Breast epithelium (tissue), 4 donors: ENCODE measurements around the gene PRDM16. TPM values are rescaled to one million over a fixed set of nuclear protein-coding genes. Genes with fewer than 3 reads are reported as not detected.

Source experiments
- DNase-seq, 2 donors: peaks; one replicate each; pipeline ENCODE4 v3.0.0-alpha.2; 2019; ENCODE audit warnings: low spot score in 2 of 2
- H3K27ac ChIP-seq, 2 donors: fragments of 200-600 bp; sonication (generic) in 1 of 2; one replicate each; pipeline ENCODE4 v1.5.1; 2016 to 2019; ENCODE audit warnings: mild to moderate bottlenecking in 1 of 2
- H3K27me3 ChIP-seq, 2 donors: fragments of 200-600 bp; sonication (generic) in 1 of 2; one replicate each; pipeline versions ENCODE4 v1.5.1 to v1.6.0; 2017 to 2019; ENCODE audit warnings: control low read depth in 1 of 2, mild to moderate bottlenecking in 1 of 2
- H3K36me3 ChIP-seq: fragments of 200-600 bp; one replicate; pipeline ENCODE4 v1.5.1; 2019
- H3K4me1 ChIP-seq, 2 donors: fragments of 200-600 bp; sonication (generic); one replicate each; pipeline ENCODE4 v1.5.1; 2016 to 2019; ENCODE audit warnings: control low read depth in 1 of 2
- H3K4me3 ChIP-seq, 3 donors: fragments of 200-600 bp; sonication (generic); 1 replicate in 2 of 3; 2 replicates in 1 of 3; pipeline ENCODE4 v1.5.1; 2016 to 2019; ENCODE audit warnings: mild to moderate bottlenecking in 3 of 3, moderate library complexity in 2 of 3
- H3K9me3 ChIP-seq, 2 donors: fragments of 200-600 bp; sonication (generic) in 1 of 2; one replicate each; pipeline ENCODE4 v1.5.1; 2016 to 2019; ENCODE audit warnings: control low read depth in 1 of 2
- POLR2A ChIP-seq: fragments of 450-650 bp; IDR thresholded peaks from one replicate; pipeline ENCODE4 v1.6.1; 2016; ENCODE audit warnings: antibody characterized with exemption, mild to moderate bottlenecking, moderate library complexity
- POLR2AphosphoS5 ChIP-seq, 3 donors: sonication (generic); formaldehyde crosslinking; IDR thresholded peaks; one replicate each; pipeline ENCODE4 v1.6.1; 2017; ENCODE audit warnings: antibody characterized with exemption in 3 of 3
- intact Hi-C: fragments of 100-400 bp; cut with DNase I; formaldehyde crosslinking; loops from one replicate; pipeline ENCODE4 v1.15.1; 2023; ENCODE audit warnings: low total_unique reads
- total RNA-seq, 3 donors: library from RNA; depleted of rRNA; stranded (reverse); fragments of >200 nt; gene quantifications; one replicate each; pipeline ENCODE4 v1.1.0, GENCODE V29; 2016
- TF ChIP-seq, protein P1 (sequence below), 3 donors: fragments of 450-650 bp; IDR thresholded peaks; one replicate each; pipeline ENCODE4 v1.5.1; 2016 to 2017; ENCODE audit warnings: antibody characterized with exemption in 3 of 3, mild to moderate bottlenecking in 3 of 3, moderate library complexity in 3 of 3

The PRDM16 gene
- total RNA-seq, 3 donors from 2014 or later: 0.48 to 3.8 (median 3.6) TPM

DNA sequence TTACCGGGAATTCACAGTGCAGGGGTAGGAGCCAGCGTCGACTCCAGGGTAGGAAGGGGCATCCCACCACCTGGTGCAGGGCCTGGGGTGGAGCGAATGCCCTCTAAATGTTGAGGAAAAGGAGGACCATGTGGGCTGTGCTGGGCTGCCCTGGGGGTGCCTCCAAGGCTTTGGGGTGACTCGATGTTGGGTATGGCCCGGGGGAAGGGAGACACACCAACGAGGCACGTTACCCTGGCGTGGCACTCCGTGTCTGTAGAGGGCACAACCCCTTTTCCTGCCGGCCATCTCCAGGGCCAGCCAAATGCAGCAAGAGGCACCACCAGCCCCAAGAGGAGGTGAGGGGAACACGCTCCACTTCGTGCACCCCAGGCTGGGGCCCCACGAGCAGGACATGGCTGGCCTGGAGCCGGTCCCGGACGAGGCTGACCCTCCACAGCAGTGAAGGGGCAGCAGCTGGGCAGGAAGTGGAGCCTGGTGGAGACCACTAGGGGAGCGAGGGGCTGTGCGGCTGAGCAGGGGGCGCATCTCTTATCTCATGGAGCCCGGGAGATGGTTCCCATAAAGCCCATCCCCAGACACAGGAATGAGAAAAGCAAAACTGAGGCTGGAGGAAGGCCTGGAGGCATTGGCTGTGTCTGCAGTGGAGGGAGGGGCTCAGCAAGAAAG is 36.5 kb upstream of the PRDM16 start:
- no peaks in the 10 kb centered on the region for H3K4me1 ChIP-seq
- H3K36me3 ChIP-seq: no peaks in the 10 kb centered on the region
- H3K9me3 ChIP-seq: no peaks in the 10 kb centered on the region
- no peak overlapping the region for H3K4me3 ChIP-seq
- peak in 1 of 2 donors; percentile 45 for DNase-seq
- TF ChIP-seq POLR2AphosphoS5 (IDR thresholded peaks at IDR 0.05): no peak
- no peak for TF ChIP-seq POLR2A
- TF ChIP-seq, protein P1, sequence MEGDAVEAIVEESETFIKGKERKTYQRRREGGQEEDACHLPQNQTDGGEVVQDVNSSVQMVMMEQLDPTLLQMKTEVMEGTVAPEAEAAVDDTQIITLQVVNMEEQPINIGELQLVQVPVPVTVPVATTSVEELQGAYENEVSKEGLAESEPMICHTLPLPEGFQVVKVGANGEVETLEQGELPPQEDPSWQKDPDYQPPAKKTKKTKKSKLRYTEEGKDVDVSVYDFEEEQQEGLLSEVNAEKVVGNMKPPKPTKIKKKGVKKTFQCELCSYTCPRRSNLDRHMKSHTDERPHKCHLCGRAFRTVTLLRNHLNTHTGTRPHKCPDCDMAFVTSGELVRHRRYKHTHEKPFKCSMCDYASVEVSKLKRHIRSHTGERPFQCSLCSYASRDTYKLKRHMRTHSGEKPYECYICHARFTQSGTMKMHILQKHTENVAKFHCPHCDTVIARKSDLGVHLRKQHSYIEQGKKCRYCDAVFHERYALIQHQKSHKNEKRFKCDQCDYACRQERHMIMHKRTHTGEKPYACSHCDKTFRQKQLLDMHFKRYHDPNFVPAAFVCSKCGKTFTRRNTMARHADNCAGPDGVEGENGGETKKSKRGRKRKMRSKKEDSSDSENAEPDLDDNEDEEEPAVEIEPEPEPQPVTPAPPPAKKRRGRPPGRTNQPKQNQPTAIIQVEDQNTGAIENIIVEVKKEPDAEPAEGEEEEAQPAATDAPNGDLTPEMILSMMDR (IDR thresholded peaks at IDR 0.05): no peak
- H3K27ac ChIP-seq: no peak overlapping the region
- peaks cover 4 to 85% of the 10 kb centered on the region in 2 donors for H3K27me3 ChIP-seq
- intact Hi-C loops: no loop called here

DNA sequence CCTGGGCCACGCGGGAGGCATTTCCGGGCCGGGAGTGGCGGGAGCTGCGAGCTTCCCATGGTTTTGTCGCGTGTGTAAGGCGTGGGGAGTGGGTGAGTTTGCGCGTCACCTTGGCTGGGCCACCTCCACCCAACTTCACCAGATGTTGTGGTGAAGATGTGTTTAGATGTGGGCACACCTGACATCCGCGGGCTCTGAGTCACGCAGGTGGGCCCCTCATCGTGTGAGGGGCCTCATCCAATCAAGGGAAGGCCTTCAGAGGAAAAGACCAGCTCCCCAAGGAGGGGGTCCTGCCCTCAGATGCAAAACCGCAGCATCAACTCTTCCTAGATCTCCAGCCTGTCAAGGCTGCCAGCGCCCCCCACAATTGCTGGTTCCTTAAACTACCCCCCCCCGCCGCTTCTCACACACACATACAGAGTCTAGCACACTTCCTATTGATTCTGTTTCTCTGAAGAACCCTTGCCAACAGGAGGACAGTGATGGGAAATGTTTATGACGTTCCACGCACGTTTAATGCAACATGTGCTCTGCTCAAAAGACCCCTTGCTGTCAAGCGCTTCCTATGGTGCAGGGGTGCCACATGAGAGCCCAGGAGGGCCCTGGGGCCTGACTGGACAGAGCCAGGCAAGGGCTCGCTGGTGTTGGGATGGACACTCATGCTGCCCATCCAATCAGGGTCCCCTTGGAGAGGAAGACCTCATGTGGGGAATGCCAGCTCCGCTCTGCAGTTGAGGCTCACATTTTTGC is 35.8 kb upstream of the PRDM16 start:
- intact Hi-C loops: no loop called here
- Histone ChIP-seq H3K4me3 (no peak overlapping the region), H3K36me3 (no peaks in the 10 kb centered on the region), H3K9me3 (no peaks in the 10 kb centered on the region), H3K27me3 (peaks cover 4 to 85% of the 10 kb centered on the region in 2 donors), H3K4me1 (no peaks in the 10 kb centered on the region), H3K27ac (no peak overlapping the region)
- DNase-seq: no peak
- TF ChIP-seq POLR2AphosphoS5 (IDR thresholded peaks at IDR 0.05) (no peak), POLR2A (no peak)
- TF ChIP-seq, protein P1 (IDR thresholded peaks at IDR 0.05): no peak

DNA sequence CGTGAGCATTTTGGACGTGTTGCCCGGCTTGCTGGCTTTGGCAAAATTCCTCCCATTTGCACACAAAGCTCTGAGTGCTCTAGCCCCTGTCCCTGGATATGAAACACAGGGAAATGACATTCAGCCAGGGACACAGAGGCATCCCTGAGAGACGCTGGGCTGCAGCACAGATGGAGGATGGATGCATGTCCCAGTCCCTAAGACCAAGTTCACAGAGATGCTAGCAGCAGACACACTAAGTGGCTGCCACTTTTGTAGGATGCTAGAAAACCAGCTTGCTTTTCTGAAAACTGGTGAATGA is 35.3 kb upstream of the PRDM16 start:
- no peak overlapping the region for H3K4me3 ChIP-seq
- H3K9me3 ChIP-seq: no peaks in the 10 kb centered on the region
- no peaks in the 10 kb centered on the region for H3K36me3 ChIP-seq
- H3K27ac ChIP-seq: no peak overlapping the region
- no peak for DNase-seq
- TF ChIP-seq, protein P1 (IDR thresholded peaks at IDR 0.05): no peak
- TF ChIP-seq POLR2AphosphoS5 (IDR thresholded peaks at IDR 0.05) (no peak), POLR2A (no peak)
- H3K27me3 ChIP-seq: peaks cover 4 to 85% of the 10 kb centered on the region in 2 donors
- intact Hi-C loops: no loop called here
- no peaks in the 10 kb centered on the region for H3K4me1 ChIP-seq

DNA sequence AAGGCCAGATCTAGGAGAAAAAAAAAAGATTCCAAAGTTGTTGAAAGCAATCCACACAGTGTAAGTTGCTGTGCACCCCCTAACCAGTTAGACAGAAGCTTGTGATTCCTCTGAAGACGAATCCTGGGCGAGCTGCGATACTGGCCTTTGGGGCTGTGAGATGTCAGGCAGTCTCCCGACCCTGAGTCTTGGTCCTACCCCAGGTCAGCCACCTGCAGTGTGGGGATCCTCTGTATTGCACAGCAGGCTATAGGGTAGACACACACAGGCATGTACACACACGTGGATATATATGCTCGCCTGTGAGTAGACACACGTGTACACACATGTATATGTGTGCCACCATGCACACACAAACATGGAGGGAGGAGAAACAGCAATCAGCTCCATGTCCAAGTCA is 34.8 kb upstream of the PRDM16 start:
- intact Hi-C loops: no loop called here
- H3K27me3 ChIP-seq: peaks cover 1 to 85% of the 10 kb centered on the region in 2 donors
- DNase-seq: no peak
- H3K4me1 ChIP-seq: no peaks in the 10 kb centered on the region
- H3K4me3 ChIP-seq: no peak overlapping the region
- H3K27ac ChIP-seq: no peak overlapping the region
- no peak for TF ChIP-seq POLR2A
- H3K9me3 ChIP-seq: no peaks in the 10 kb centered on the region
- H3K36me3 ChIP-seq: no peaks in the 10 kb centered on the region

DNA sequence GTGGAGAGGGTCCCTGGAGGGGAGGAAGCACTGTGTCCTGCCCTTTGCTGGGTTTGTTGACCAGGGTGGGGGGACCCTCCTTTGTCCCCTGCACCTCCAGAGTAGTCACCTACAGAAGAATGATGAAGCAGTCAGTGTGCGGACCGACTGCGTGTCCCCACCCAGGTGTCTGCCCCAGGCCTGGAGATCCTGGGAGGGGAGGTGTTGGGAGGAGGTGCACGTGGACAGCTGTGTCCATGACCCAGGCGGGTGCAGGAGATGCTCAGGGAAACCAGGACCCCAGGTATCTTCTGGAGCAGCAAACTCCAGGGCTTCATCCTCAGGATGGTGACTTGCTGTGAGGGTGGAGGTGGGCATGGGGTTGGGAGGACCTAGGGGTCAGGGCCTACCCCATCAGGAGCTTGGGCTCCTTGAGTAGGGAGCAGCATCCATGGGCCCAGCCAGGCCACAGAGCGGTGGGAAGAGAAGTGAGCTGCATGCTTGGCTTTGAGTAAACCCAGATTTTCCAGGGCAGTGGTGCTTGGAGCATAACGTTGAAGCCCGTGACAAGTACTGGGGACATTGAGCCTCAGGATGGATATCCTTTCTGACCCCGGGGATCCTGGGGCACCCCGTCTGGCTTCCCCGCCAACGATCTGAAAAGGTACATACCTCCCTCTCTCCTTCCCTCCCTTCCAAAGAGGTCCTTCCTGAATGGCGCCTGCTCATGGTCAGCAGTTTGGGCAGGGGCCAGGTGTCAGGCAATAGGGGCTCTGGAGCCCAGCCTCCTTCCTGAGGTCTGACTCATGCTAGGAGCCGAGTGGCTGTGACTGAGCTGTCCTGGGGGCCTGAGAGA is 34.1 kb upstream of the PRDM16 start:
- H3K27me3 ChIP-seq: peaks cover 0 to 84% of the 10 kb centered on the region in 2 donors
- H3K36me3 ChIP-seq: no peaks in the 10 kb centered on the region
- H3K9me3 ChIP-seq: no peaks in the 10 kb centered on the region
- no peaks in the 10 kb centered on the region for H3K4me1 ChIP-seq
- intact Hi-C loops: no loop called here
- no peak overlapping the region for H3K27ac ChIP-seq
- no peak for TF ChIP-seq POLR2A
- no peak for TF ChIP-seq POLR2AphosphoS5 (IDR thresholded peaks at IDR 0.05)
- TF ChIP-seq, protein P1 (IDR thresholded peaks at IDR 0.05): no peak
- DNase-seq: no peak
- H3K4me3 ChIP-seq: no peak overlapping the region
